Measurements from ENCODE around the gene USP28. TPM values are rescaled to one million over a fixed set of nuclear protein-coding genes. Genes with fewer than 3 reads are reported as not detected.

USP28 gene
- polyA plus RNA-seq, 2 of the 4 experiments (the other 2 are of a cell fraction): 15.4 to 31.3 TPM

DNA sequence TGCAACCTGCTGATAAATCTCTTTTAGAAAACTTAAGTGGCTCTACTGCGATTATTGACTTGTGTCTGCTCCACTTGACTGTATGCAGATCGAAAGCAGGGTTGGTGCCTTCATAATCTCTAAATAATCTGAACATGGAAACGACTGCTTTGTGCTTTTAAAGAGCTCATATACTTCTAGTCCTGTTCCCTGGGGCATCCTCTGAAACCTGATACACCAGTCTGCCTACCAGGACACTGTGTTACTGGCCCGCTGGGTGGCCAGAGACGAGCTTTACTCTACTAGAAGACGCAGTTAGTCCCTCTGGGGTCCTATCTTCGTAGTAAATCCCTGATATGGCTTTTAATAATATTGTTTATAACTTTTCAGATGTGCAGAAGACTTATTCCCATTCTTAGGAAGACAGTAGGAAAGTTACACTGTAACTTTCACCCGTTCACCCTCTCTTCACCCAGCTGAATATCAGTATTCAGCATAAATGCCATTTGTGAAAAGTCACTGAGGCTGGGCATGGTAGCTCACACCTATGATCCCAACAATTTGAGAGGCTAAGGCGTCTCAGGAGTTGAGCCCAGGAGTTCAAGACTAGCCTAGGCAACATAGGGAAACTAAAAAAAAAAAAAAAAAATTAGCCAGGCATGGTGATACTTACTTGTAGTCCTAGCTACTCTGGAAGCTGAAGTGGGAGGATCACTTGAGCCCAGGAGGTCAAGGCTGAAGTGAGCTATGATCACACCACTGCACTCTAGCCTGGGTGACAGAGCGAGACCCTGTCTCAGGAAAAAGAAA lies 20.2 kb upstream of the USP28 start:
- ChIA-PET CTCF (interaction anchor here (0.8 to 15.2 kb wide), 13 partner anchors 8 to 459 kb away, joined by 3 to 240 read pairs (median 5); partner anchors contain the start of gene USP28), POLR2A (interaction anchor here (1.1 to 1.3 kb wide), 2 partner anchors 21 to 365 kb away, joined by 4 to 7 read pairs; partner anchors contain the start of gene USP28)
- Histone ChIP-seq H3K4me2 (no peak overlapping the region), H3K27ac (no peak overlapping the region), H3K4me1 (no peaks in the 10 kb centered on the region), H3K9me3 (no peaks in the 10 kb centered on the region), H3K4me3 (no peak overlapping the region)
- no peak for FAIRE-seq
- TF ChIP-seq EP300 (IDR thresholded peaks at IDR 0.05) (no peak), BHLHE40 (IDR thresholded peaks at IDR 0.05; ENCODE audit: low read depth, low read length) (no peak), CHD4 (IDR thresholded peaks at IDR 0.05; ENCODE audit: borderline replicate concordance) (no peak), HEYL (CRISPR knock-in tag; IDR thresholded peaks at IDR 0.05) (no peak)
- TF ChIP-seq, protein P1, sequence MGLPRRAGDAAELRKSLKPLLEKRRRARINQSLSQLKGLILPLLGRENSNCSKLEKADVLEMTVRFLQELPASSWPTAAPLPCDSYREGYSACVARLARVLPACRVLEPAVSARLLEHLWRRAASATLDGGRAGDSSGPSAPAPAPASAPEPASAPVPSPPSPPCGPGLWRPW (IDR thresholded peaks at IDR 0.05): no peak
- peak in 1 of 2 experiments; percentile 48; a peak in 4 of 6 replicates for ATAC-seq
- no peak for DNase-seq (ENCODE audit: low read depth in 1 of 2, low spot score in 1 of 2)
- WGBS (ENCODE audit: missing lambda C conversion rate): 30% methylated on average over 10 of the region's 10 CpGs

DNA sequence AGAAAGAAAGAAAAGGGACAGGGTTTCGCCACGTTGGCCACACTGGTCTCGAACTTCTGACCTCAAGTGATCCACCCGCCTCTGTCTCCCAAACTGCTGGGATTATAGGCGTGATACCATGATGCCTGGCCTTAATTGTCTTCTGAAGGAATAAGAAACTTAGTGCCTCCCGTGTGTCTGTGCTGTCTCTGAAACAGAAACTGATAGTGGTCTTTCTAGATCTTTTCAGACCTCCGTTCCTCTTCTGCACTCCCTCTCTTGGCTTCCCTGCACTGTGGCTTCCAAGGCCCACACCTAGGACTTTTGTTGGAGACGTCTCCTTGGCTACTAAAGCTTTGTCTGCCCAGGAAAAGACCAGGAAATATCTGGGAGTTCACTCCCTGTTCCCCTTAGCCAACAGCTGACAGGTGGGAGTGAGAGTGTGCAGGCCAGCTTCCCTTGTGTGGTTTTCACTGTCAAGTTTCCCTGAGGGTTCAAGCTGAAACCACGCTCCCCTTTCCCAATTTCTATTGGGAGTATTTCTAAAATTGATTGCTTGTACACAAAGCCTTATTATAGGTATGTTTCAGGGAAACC lies 19.1 kb upstream of the USP28 start:
- H3K27ac ChIP-seq: no peak overlapping the region
- TF ChIP-seq RFX5 (IDR thresholded peaks at IDR 0.05) (no peak), EHMT2 (IDR thresholded peaks at IDR 0.05; ENCODE audit: low read depth) (no peak), CEBPB (IDR thresholded peaks at IDR 0.05) (no peak), GATA3 (IDR thresholded peaks at IDR 0.05; ENCODE audit: borderline replicate concordance) (no peak)
- TF ChIP-seq, protein P2, sequence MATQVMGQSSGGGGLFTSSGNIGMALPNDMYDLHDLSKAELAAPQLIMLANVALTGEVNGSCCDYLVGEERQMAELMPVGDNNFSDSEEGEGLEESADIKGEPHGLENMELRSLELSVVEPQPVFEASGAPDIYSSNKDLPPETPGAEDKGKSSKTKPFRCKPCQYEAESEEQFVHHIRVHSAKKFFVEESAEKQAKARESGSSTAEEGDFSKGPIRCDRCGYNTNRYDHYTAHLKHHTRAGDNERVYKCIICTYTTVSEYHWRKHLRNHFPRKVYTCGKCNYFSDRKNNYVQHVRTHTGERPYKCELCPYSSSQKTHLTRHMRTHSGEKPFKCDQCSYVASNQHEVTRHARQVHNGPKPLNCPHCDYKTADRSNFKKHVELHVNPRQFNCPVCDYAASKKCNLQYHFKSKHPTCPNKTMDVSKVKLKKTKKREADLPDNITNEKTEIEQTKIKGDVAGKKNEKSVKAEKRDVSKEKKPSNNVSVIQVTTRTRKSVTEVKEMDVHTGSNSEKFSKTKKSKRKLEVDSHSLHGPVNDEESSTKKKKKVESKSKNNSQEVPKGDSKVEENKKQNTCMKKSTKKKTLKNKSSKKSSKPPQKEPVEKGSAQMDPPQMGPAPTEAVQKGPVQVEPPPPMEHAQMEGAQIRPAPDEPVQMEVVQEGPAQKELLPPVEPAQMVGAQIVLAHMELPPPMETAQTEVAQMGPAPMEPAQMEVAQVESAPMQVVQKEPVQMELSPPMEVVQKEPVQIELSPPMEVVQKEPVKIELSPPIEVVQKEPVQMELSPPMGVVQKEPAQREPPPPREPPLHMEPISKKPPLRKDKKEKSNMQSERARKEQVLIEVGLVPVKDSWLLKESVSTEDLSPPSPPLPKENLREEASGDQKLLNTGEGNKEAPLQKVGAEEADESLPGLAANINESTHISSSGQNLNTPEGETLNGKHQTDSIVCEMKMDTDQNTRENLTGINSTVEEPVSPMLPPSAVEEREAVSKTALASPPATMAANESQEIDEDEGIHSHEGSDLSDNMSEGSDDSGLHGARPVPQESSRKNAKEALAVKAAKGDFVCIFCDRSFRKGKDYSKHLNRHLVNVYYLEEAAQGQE (IDR thresholded peaks at IDR 0.05): no peak
- TF ChIP-seq, protein P3, sequence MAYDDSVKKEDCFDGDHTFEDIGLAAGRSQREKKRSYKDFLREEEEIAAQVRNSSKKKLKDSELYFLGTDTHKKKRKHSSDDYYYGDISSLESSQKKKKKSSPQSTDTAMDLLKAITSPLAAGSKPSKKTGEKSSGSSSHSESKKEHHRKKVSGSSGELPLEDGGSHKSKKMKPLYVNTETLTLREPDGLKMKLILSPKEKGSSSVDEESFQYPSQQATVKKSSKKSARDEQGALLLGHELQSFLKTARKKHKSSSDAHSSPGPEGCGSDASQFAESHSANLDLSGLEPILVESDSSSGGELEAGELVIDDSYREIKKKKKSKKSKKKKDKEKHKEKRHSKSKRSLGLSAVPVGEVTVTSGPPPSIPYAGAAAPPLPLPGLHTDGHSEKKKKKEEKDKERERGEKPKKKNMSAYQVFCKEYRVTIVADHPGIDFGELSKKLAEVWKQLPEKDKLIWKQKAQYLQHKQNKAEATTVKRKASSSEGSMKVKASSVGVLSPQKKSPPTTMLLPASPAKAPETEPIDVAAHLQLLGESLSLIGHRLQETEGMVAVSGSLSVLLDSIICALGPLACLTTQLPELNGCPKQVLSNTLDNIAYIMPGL (CRISPR knock-in tag; IDR thresholded peaks at IDR 0.05; ENCODE audit: borderline replicate concordance): no peak
- TF ChIP-seq, protein P4, sequence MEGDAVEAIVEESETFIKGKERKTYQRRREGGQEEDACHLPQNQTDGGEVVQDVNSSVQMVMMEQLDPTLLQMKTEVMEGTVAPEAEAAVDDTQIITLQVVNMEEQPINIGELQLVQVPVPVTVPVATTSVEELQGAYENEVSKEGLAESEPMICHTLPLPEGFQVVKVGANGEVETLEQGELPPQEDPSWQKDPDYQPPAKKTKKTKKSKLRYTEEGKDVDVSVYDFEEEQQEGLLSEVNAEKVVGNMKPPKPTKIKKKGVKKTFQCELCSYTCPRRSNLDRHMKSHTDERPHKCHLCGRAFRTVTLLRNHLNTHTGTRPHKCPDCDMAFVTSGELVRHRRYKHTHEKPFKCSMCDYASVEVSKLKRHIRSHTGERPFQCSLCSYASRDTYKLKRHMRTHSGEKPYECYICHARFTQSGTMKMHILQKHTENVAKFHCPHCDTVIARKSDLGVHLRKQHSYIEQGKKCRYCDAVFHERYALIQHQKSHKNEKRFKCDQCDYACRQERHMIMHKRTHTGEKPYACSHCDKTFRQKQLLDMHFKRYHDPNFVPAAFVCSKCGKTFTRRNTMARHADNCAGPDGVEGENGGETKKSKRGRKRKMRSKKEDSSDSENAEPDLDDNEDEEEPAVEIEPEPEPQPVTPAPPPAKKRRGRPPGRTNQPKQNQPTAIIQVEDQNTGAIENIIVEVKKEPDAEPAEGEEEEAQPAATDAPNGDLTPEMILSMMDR (IDR thresholded peaks at IDR 0.05): no peak
- no peaks in the 10 kb centered on the region for H3K4me1 ChIP-seq
- WGBS (ENCODE audit: missing lambda C conversion rate): 54% methylated on average over 9 of the region's 9 CpGs
- H3K4me3 ChIP-seq: no peak overlapping the region
- no peak for ATAC-seq
- CTCF ChIA-PET: interaction anchor here (2.6 to 15.2 kb wide), 3 partner anchors 12 to 368 kb away, joined by 16 to 240 read pairs (median 28); no protein-coding TSS in a partner anchor
- no peaks in the 10 kb centered on the region for H3K9me3 ChIP-seq
- FAIRE-seq: no peak
- POLR2A ChIA-PET: no interaction called here
- DNase-seq (ENCODE audit: low read depth in 1 of 2, low spot score in 1 of 2): no peak
- H3K4me2 ChIP-seq: no peak overlapping the region

DNA sequence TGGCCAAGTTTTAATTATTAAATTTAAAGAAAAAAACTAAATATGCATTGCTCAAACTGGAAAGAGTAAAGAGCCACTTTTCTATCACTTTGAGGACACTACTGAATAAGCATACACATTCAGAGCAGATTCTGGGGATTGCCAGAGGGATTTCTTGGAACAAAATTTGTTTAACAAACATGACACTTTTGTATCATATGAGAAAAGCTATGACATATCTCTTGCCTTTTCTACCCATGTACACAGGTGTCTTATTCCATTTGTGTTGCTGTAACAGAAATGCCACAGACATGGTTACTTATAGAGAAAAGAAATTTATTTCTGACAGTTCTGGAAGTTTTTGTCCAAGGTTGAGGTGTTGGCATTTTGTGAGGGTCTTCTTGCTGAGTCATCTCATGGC lies 13.5 kb upstream of the USP28 start:
- FAIRE-seq (no peak), ATAC-seq (no peak), DNase-seq (ENCODE audit: low read depth in 1 of 2, low spot score in 1 of 2) (no peak)
- Histone ChIP-seq H3K4me2 (no peak overlapping the region), H3K27ac (no peak overlapping the region), H3K9me3 (no peaks in the 10 kb centered on the region), H3K4me1 (no peaks in the 10 kb centered on the region), H3K4me3 (no peak overlapping the region)
- ChIA-PET CTCF (interaction anchor here (15.2 kb wide), 1 partner anchor 373 kb away, joined by 240 read pairs; no protein-coding TSS in a partner anchor), POLR2A (no interaction called here)
- TF ChIP-seq MAFK (IDR thresholded peaks at IDR 0.05; ENCODE audit: partially characterized antibody): peak; percentile 6
- TF ChIP-seq, protein P2 (IDR thresholded peaks at IDR 0.05): no peak

Measured in A549 (cell line).